Measurements from ENCODE around the gene RAB1B.

Gene RAB1B

DNA sequence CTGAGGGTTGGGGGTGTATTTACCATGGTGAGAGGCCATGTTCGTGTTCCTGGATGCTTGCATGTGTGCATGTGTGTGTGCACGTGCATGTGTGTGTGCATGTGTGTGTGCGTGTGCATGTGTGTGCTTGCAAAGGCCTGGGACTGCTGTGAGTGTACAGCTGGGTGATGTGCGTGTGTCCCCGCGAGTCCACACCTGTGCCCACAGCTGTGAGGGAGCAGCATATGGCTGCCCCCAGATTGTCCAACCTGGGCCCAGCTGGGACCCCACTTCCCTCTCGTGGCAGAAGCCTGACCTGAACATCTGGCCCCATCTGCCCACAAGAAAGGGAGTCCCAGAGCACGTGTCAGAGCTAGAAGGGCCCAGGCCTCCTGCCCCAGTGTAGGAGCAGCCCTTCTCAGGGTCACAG, 56.8 kb downstream of the RAB1B start:
- no peak for DNase-seq

DNA sequence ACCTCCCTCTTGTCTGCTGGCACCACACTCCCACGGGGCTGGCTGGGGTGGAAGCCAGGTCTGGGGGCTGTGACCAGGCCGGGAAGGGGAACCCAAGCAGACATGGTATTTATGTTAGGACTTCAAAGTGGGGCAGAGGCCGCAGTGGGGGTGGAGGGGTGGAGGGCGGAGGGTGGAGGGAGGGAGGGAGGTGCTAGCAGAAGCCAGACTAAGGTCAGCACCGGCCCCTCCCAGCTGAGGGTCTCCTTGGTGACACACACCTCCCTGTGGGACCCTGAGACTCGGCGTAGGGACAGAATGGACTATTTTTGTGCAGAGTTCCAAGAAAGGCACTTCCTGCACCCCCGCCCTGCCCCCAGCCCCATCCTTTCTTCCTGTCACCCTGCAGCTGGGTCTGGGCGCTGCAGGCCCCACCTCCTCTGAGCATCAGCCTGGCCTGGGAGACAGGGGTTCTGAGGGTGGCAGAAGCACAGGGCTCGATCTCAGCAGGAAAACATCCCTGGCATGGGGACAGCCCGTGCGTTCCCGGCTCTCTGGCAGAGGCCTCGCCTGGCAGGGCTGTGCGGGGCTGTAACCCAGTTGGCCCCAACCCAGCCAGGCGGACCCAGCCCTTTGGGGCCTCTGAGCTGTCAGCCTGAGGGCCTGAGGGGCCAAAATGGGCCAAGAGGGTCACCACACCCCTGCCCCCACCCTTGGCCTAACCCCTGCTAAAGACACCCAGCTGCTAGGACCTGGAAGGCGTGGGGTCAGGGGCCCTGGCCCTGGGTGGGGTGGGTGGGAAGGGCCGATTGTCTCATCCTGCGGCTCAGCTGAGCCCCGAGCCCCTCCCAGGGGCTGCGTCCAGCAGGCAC, 58.0 kb downstream of the RAB1B start:
- DNase-seq, result no peak
